Calu3 (cell line): ENCODE data around the gene NBEA. TPM values are rescaled to one million over a fixed set of nuclear protein-coding genes. Genes with fewer than 3 reads are reported as not detected.
A peak's percentile ranks its signal among the peaks of the same experiment; 100 is the strongest.

Source experiments
- BruUV-seq: library from RNA; stranded (reverse); fragments of 400-500 nt; replicated peaks from 2 replicates; lab custom pipeline; 2021; lab: Mats Ljungman, UMichigan
- CTCF ChIA-PET: fragments of 300-600 bp; sonication (Branson Sonifier 250); formaldehyde crosslinking; loops from one replicate; lab custom pipeline; 2022; ENCODE audit warnings: antibody characterized with exemption; lab: Charles Lee
- DNase-seq: peaks from one replicate; pipeline ENCODE4 v3.0.0; 2022
- H3K27ac Mint-ChIP-seq: one replicate; pipeline ENCODE4 v1.8.0; 2022; ENCODE audit warnings: mixed read lengths; ENCODE audit not compliant: unreplicated experiment
- H3K27me3 Mint-ChIP-seq: one replicate; pipeline ENCODE4 v1.8.0; 2022; ENCODE audit warnings: mixed read lengths; ENCODE audit not compliant: unreplicated experiment
- H3K36me3 Mint-ChIP-seq: one replicate; pipeline ENCODE4 v1.8.0; 2022; ENCODE audit warnings: mild to moderate bottlenecking, moderate library complexity, mixed read lengths; ENCODE audit not compliant: insufficient read depth, unreplicated experiment
- H3K4me1 Mint-ChIP-seq: one replicate; pipeline ENCODE4 v1.8.0; 2022; ENCODE audit warnings: mild to moderate bottlenecking, low read depth, mixed read lengths; ENCODE audit not compliant: unreplicated experiment
- H3K4me3 Mint-ChIP-seq: one replicate; pipeline ENCODE4 v1.8.0; 2022; ENCODE audit warnings: mild to moderate bottlenecking, low read depth, moderate library complexity, mixed read lengths; ENCODE audit not compliant: unreplicated experiment
- H3K9me3 Mint-ChIP-seq: one replicate; pipeline ENCODE4 v1.8.0; 2022; ENCODE audit warnings: low read depth, mixed read lengths; ENCODE audit not compliant: unreplicated experiment
- CTCF ChIP-seq: fragments of 200-600 bp; IDR thresholded peaks from one replicate; pipeline ENCODE4 v1.8.0; 2022; ENCODE audit warnings: antibody characterized with exemption; ENCODE audit not compliant: unreplicated experiment
- intact Hi-C: fragments of 100-400 bp; cut with micrococcal nuclease; formaldehyde crosslinking; loops from one replicate; pipeline ENCODE4 v1.10.0; 2022; ENCODE audit not compliant: unreplicated experiment
- total RNA-seq: library from RNA; stranded (reverse); gene quantifications from 2 replicates; pipeline ENCODE4 v1.2.3, GENCODE V29; 2022

The NBEA gene
- total RNA-seq, 1 experiment from 2014 or later = 18.0 TPM

- Mint-ChIP-seq H3K4me3 (no peak overlapping the region), H3K27me3 (no peaks in the 10 kb centered on the region), H3K4me1 (no peaks in the 10 kb centered on the region), H3K27ac (no peak overlapping the region), H3K9me3 (peaks cover 8% of the 10 kb centered on the region), H3K36me3 (no peaks in the 10 kb centered on the region)
- CTCF ChIA-PET = no interaction called here
- no peak for TF ChIP-seq CTCF
- no peak for DNase-seq
- no TSS peak for BruUV-seq
- intact Hi-C loops = no loop called here
Observed at GRCh38 chr13:35266412-35266811, 324.3 kb downstream of the NBEA start.

GRCh38 chr13:35278917-35279316 is 336.8 kb downstream of the NBEA start:
- no peaks in the 10 kb centered on the region for H3K4me1 Mint-ChIP-seq
- no peaks in the 10 kb centered on the region for H3K36me3 Mint-ChIP-seq
- intact Hi-C loops = no loop called here
- TF ChIP-seq CTCF = no peak
- no peak overlapping the region for H3K4me3 Mint-ChIP-seq
- no peaks in the 10 kb centered on the region for H3K27me3 Mint-ChIP-seq
- no peak overlapping the region for H3K27ac Mint-ChIP-seq
- DNase-seq = no peak
- CTCF ChIA-PET = no interaction called here
- no peaks in the 10 kb centered on the region for H3K9me3 Mint-ChIP-seq
- no TSS peak for BruUV-seq

GRCh38 chr13:35279500-35279899 is 337.4 kb downstream of the NBEA start:
- CTCF ChIA-PET = no interaction called here
- Mint-ChIP-seq H3K27me3 (no peaks in the 10 kb centered on the region), H3K4me3 (no peak overlapping the region), H3K4me1 (no peaks in the 10 kb centered on the region), H3K36me3 (no peaks in the 10 kb centered on the region), H3K9me3 (no peaks in the 10 kb centered on the region), H3K27ac (no peak overlapping the region)
- TF ChIP-seq CTCF = no peak
- no peak for DNase-seq
- BruUV-seq = no TSS peak
- intact Hi-C loops = no loop called here

GRCh38 chr13:35283856-35284255 is 341.8 kb downstream of the NBEA start:
- CTCF ChIA-PET = no interaction called here
- TF ChIP-seq CTCF = no peak
- no TSS peak for BruUV-seq
- peak; percentile 1 for DNase-seq
- Mint-ChIP-seq H3K4me3 (no peak overlapping the region), H3K9me3 (no peaks in the 10 kb centered on the region), H3K4me1 (no peaks in the 10 kb centered on the region), H3K36me3 (no peaks in the 10 kb centered on the region), H3K27me3 (no peaks in the 10 kb centered on the region), H3K27ac (no peak overlapping the region)
- intact Hi-C loops = no loop called here
